ENCODE measurements around the gene PAN3. TPM values are rescaled to one million over a fixed set of nuclear protein-coding genes. Genes with fewer than 3 reads are reported as not detected.
"Not testable (repeated sequence)": the region's sequence is repeated elsewhere in the genome, so short reads cannot be mapped to it uniquely, and the experiment has no call there.

PAN3 gene
- total RNA-seq, 1 donor from 2014 or later: 17.5 TPM

DNA sequence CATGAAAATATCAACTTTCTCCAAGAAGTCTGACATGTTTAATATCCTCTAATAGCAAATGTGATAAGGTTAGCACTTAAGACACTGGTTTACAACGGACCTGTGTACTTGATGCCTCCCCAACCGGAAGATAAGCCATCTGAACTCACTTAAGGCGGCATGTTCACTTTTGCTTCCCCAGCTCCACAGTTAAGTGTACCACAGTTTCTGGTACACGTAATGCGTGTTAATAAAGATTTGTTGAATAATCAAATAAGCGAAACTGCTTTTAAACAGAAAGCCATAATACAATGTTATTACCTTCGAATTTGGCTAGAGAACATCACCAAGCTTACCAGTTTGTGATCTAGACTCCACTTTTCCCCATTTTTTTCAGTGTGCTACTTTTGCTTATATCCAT, 1.4 kb upstream of the PAN3 start:
- no peak for DNase-seq (ENCODE audit: low read depth in 2 of 2)

DNA sequence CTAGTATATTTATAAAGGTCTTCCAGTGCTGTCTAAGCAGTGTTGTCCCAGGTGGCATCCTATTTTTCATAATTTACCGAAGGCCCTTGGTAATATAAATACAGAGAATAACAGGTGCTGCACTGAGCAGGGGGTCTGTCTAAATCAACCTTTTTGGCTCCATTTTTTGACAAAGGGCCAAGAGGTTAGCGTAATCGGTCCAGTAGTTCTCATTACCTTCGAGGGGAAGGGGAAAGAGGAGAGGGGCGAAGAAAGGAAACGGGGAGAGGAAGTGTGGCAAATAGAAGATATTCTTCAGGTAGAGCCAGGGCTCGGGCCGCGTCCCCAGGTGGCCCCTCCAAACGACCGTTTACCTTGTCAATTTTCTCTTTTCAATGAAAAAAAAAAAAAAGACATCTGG, 749 bp upstream of the PAN3 start:
- peak in 1 of 2 donors; percentile 2 for DNase-seq (ENCODE audit: low read depth in 2 of 2)

DNA sequence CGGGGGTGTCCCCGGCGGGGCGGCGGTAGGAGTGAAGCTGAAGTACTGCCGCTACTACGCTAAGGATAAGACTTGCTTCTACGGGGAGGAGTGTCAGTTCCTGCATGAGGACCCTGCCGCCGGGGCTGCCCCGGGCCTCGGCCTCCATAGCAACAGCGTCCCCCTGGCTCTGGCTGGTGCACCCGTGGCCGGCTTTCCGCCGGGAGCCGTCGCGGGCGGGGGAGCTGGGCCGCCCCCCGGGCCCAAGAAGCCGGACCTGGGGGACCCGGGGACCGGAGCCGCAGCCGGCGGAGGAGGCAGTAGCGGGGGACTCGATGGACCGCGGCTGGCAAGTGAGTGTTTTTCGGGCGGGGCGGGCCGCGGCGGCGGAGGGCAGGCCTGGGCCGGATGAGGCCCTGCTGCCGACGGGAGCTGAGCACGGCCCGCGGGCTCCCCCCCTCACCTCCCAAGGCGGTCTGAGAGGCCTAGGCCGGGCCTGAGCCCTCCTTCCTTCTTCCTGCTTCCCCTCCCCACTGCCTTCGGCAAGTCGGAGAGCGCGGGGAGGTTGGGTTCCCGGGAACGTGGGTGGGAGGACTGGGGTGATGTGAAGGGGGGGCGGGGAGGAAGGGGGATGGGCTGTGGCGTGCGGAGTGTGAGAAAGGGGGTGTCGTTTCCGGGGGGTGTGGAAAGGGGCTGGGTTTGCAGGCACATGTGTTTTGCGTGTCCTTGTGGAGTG, 568 bp downstream of the PAN3 start:
- peak; percentile 83 to 92 for DNase-seq (ENCODE audit: low read depth in 2 of 2)

DNA sequence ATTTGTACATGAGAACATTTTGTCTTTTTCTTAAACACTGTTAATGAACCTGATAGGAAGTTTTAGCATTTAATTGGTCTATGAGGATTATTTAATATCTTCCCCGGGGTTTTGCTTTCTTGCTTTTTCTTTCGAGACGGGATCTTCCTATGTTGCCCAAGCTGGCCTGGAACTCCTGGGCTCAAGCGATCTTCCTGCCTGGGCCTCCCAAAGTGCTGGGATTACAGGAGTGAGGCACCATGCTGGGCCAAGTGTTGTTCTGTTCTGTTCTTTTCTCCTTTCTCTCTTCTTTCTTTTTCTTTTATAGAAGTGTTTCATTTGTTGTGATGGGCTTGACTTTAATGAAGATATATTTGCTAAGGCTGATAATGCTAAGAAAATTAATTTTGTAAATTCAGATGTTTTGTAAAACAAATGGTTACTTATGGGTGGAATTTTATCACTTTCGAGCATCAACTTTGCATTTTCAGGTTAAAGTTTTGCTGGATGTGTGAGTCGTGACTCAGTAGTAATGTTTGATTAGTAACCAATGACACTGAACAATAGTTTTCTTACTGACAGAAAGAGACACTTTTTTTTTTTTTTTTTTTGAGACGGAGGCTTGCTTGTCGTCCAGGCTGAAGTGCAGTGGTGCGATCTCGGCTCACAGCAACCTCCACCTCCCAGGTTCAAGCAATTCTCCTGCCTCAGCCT, 2.2 kb downstream of the PAN3 start:
- no peak for DNase-seq (ENCODE audit: low read depth in 2 of 2)

DNA sequence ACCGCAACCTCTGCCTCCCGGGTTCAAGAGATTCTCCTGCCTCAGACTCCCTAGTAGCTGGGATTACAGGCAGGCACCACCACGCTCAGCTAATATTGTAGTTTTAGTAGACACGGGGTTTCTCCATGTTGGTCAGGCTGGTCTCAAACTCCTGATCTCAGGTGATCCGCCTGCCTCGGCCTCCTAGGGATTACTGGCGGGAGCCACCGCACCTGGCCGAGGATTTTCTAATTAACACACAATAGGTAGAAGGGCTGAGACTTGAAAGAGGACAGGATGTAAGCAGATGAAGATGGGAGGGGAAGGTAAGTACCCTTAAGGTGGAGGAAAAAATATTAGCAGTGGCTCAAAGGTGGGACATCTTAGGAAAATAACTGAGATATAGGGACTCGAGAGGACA, 3.2 kb downstream of the PAN3 start:
- DNase-seq (ENCODE audit: low read depth in 2 of 2): not testable (repeated sequence)

DNA sequence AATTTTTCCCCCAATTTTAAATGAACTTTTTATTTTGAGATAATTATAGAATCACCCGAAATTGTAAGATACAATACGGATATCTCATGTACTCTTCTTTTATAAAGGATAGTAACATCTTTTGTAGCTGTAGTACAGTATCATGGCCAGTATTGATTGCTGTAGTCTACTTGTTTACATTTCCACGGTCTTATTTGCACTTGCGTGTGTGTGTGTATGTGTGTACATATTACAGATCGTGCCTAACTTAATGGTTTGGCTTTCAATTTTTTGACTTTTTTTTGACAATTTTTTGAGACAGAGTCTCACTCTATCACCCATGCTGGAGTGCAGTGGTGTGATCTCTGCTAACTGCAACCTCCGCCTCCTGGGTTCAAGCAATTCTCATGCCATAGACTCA, 6.7 kb downstream of the PAN3 start:
- DNase-seq (ENCODE audit: low read depth in 2 of 2): no peak

DNA sequence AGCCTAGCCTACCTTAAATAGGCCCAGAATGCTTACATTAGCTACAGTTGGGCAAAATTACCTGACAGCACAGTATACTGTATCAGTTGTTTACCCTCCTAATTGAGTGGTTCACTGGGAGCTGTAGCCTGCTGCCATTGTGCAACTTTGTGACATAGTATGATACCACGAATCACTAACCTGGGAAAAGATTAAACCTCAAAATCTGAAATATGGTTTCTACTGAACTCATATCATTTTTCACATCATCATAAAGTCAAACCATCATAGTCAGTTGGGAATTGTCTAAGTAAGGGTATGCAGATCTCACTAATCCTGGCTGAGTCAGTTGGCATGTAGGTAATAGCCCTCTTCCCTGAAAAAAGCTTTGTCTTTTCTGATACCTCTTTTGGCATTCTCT, 9.2 kb downstream of the PAN3 start:
- no peak for DNase-seq (ENCODE audit: low read depth in 2 of 2)

DNA sequence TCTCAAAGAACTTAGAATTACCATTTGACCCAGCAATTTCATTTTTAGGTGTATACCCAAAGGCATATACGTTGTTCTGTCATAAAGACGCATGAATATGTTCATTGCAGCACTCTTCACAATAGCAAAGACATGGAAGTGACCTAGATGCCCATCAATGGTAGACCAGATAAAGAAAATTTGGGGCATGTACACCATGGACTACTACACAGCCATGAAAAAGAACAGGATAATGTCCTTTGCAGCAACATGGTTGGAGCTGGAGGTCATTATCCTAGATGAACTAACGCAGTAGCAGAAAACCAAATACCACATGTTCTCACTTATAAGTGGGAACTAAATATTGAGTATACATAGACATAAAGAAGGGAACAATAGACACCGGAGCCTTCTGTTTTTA, 20.7 kb downstream of the PAN3 start:
- DNase-seq (ENCODE audit: low read depth in 2 of 2): no peak

DNA sequence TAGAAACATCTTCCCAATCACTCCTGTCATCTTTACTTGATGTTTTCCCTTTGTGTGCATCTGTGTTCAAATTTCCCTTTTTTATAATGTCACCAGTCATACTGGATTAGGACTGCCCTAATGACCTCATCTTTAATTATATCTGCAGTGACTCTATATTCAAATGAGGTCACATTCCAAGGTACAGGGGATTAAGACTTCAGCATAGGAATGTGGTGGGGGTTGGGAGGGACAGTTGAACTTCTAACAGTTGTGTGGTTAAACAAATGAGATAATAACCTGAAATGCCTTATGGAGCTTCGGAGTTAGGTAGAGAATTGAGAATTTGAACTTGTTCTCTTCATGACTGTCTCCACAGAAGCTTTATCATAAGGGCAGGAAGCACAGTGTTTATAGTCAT, 23.0 kb downstream of the PAN3 start:
- DNase-seq (ENCODE audit: low read depth in 2 of 2): peak in 1 of 2 donors; percentile 48

DNA sequence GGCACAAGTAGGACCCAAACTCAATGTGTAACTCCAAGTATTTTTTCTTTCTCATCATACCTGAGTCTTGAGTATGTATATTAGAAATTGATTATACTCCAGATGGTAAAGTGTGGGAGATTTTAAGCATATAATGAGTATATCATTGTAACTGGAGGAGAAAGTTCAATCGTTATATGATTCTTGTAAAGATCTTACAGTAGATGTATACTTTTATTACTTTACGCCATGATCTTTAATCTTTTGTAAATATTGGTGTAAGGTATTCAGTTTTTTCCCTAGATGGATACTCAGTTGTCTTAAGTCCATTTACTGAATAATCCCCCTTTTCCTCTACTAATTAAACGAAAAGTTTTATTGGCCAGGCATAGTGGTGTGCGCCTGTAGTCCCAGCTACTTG, 25.2 kb downstream of the PAN3 start:
- DNase-seq (ENCODE audit: low read depth in 2 of 2): no peak

DNA sequence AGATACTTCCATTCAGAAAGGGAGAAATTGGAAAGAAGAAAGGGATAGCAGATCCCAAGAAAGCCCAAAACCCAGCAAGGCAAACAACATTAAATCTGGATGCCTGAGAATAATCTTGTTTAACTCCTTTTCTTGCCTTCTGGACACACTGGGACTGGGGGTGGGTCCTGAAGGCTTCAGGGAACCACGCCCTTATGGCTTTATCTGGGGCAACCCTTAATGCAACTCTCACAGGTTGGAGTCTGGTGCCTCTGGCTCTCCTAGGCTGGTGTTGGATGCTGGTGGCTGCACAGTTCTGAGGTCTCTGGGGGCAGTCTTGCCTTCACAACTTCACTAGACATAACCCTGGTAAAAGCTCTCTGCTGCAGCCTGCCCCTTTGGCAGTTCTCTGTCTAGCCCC, 27.9 kb downstream of the PAN3 start:
- no peak for DNase-seq (ENCODE audit: low read depth in 2 of 2)

DNA sequence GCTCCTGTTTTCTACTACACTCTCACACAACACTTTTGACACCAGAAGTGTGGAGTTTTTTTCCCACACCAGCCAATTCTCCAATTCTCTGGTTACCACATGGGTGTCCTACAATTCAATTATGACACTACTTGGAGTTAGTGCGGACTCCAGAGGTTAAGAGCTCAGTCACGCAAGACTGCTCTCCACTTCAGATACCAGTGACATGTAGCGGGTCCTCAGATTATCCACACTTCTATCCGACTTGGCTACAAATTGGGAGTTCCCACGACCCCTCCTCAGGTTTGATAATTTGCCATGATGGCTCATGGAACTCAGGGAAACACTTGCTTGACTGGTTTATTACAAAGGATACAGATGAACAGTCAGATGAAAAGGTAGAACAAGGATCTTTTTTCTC, 32.9 kb downstream of the PAN3 start:
- no peak for DNase-seq (ENCODE audit: low read depth in 2 of 2)

DNA sequence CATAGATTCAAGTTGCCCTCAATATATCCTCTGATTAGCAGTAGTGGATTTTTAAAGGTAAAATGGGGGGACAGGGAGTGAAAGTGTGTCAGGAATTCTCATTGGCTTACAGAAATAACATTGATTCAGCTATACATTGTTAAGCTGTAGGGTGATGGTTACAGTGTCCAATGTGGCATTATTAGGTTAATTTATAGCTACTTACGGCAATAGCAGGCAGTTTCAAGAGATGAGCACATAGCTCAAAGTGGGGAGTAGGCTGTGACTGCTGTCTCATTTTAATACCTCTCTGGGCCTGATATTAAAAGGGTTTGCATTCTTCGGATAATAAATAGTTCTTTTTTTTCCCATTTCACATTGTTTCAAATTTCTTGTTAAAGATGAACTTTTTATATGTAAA, 34.6 kb downstream of the PAN3 start:
- no peak for DNase-seq (ENCODE audit: low read depth in 2 of 2)

DNA sequence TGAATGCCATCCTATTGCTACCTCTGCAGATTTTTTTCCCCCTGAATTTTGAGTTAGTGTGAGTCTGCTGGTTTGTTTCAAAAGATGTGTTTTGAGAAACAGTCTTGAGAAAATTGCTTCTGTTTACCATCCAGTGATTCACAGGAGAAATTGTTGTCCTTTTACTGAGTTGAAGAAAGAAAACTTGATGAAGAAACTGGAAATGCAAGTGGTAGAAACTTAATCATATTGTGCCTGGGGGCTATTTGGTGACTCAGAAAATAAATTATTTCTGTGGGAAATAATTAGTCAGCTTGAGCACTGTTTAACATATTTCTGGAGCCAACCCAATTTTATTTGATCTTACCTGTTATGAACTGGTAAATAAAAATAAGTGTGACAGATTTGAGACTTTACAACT, 35.4 kb downstream of the PAN3 start:
- DNase-seq (ENCODE audit: low read depth in 2 of 2): no peak

DNA sequence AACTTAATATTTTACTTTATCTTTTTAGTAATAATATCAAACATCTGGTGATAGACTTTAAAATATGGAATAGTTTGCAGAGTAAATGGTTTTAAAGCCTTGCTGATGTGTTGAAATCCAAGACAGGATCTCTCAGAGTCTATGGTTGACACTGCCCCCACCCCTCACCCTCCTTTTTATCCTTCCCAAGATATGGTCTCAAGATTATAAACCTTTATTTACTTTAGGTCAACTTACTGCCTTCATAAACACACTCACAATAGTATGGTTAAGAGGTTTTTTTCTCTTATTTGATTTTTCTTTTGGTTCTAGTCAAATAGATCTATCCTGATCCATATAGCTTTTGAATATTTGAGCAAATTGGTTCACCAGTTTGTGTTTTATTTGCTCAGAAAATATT, 39.0 kb downstream of the PAN3 start:
- DNase-seq (ENCODE audit: low read depth in 2 of 2): no peak

DNA sequence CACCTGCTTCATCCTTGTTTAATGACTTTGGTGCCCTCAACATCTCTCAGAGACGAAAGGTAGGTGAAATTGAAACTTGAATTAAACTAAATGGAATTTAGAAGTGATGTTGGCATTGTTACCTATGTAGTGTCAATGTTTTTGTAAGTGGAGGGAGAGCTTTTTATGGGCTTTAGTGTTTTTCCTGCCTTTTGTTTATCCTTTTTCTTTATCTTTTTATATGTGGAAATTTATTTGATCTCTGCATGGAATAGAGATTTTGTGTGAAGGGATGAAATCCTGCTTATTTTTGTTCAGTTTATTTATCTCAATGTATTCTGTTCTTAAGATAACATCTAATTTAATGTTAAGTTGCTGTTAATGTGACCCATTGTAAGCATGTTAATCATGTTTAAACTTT, 39.5 kb downstream of the PAN3 start:
- no peak for DNase-seq (ENCODE audit: low read depth in 2 of 2)

DNA sequence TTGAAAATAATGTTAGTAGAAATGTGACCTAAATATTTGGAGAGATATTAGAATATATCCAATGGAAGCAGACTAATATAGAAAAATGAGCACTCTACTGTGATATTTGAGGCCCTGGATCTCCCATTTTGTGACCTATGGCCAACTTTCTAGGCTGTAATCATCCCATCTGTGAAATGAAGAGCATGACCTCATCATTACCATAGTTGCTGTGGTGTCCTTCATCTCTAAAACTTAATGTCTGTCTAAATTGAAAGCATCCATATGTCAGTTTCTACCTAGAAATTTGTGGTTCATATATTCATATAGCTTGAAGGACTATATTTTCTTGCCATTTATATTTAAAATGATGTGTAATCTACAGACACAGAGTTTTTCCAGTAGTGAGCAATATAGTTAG, 41.6 kb downstream of the PAN3 start:
- no peak for DNase-seq (ENCODE audit: low read depth in 2 of 2)

DNA sequence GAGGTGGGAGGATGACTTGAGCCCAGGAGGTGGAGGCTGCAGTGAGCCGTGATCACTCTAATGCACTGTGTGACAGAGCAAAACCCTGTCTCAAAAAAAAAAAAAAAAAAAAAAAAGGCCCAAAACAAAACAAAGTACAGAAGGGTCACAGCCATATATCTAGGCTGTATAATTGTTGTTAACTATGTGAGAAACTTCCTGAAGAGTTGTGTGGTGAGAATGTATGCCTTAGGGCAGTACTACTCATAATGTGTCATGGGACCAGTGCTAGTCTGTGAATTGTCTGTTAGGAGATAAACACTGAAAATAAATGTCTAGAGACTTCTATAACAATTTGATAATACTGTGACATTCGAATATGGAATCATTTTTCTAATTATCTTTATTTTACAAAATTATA, 43.1 kb downstream of the PAN3 start:
- peak; percentile 30 to 79 for DNase-seq (ENCODE audit: low read depth in 2 of 2)

DNA sequence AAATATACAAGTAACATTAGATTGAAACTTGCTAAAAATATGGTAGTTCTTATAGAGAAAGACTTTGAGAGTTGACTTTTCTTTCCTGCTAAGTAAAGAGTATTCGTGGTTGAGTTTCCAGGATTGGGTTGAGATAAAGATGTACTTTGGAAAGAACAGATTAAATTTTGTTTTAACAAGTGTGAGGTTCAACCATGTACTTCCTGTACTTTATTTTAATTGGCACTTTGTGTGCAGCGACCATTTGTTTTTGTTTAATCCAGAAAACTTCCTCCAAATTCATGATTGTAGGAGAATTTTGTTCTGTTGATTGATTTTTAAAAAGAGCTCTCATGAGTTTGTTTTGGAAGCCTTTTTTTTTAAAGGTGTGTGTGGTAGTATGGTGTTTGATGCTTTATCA, 46.9 kb downstream of the PAN3 start:
- DNase-seq (ENCODE audit: low read depth in 2 of 2): peak; percentile 10 to 81

DNA sequence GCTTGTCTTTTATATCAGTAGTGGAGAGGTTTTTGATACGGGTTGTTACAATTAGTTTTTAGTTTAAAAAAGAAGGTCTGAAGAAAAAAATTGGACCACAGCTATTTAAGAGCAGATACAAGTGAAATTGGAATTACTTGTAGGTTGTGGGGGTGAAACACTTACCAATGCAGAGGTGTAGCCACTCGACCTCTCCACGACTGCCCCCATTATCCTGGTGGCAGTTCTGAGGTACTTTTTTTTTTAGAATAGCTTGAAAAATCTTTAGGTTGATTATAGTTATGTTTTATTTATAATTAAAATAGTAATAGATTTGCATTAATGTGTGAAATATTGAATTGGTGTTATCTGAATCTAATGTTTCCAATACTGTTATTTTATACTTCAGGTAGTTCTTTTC, 60.7 kb downstream of the PAN3 start:
- no peak for DNase-seq (ENCODE audit: low read depth in 2 of 2)

DNA sequence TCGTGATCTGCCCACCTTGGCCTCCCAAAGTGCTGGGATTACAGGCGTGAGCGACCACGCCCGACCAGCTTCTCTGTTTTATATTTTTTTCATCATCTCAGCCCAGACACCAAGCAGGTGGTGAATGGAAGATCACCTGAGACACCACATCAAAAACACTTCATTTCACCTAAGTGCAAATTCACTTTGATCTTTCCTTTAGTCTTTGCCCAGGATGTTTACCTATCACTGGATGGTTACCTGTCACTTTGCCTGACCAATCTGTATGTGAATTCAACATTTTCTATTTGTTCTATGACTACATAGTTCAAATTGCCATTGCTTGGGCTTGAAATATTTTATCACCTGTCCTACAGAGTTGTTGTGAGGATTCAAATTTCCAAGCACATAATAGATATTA, 65.7 kb downstream of the PAN3 start:
- DNase-seq (ENCODE audit: low read depth in 2 of 2): no peak

DNA sequence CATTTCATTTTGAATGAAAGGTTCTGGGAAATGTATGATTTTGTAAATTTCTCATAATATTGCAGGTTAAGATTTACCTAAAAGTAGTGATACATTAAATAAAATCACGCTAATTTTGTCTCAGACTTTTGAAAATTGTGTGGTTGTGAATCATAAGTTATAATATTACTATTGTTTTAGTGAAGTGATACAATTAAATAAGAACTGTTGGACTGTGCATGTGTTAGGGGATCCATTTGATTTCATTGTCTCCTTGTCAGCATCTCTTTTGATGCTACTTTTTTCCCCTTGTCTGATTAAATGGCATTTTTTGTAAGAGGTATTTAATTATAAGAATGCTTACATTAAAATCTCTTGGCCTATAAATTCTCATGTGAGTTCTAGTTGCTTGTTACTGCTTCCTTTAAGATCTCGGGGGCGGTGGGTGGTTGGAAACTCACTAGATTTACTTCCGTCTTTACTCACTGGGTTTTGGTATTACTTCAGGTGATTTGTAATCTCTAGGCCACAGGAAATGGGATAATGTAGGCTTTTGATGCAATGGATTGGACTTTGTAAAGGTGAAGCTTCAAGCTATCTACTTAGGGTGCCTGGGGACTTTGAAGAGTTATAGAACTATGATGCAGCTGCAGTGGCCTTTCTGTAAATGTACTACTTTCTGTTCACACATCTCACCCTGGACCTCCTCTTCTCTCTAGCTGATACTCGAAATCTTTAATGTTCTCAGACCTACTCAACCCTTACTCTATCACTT, 66.5 kb downstream of the PAN3 start:
- DNase-seq (ENCODE audit: low read depth in 2 of 2): no peak

DNA sequence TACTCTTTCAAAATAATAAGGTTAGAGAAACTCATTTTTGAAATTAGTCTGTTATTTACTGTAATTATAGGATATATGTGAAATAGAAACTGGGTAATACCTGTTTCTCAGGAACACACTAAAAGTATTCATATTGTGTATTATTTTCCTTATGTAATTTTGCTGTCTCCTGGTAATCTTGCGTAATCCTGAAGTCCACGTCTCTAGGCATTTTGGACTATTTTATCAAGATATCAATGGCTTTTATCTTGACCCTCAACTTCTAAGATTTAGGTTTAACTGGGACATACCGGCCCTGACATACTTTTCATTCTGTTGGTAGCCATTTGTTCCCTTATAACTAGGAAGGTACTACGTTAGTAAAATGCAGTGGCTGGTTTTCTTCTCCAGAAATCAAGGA, 80.3 kb downstream of the PAN3 start:
- no peak for DNase-seq (ENCODE audit: low read depth in 2 of 2)
